HG02571 (cell line): Measurements from ENCODE around the gene HPF1.
"Not testable (repeated sequence)": the region's sequence is repeated elsewhere in the genome, so short reads cannot be mapped to it uniquely, and the experiment has no call there.

Experiments used
- ATAC-seq: cut with Tn5 transposase; IDR thresholded peaks from one replicate; pipeline ENCODE4 v1.9.1; 2021; ENCODE audit warnings: mild to moderate bottlenecking, moderate library complexity; ENCODE audit not compliant: unreplicated experiment

HPF1 gene

GRCh38 chr4:169757575-169758184, at the start of gene HPF1:
TSS of gene HPF1 (minus strand) at chr4:169757944. CDS start at chr4:169757877, 67 bp downstream.
- peak; percentile 96 for ATAC-seq

GRCh38 chr4:169806770-169807169, 49.0 kb upstream of the HPF1 start:
- not testable (repeated sequence) for ATAC-seq

GRCh38 chr4:169803413-169803812, 45.7 kb upstream of the HPF1 start:
- ATAC-seq, result no peak

- ATAC-seq, result no peak
These were observed 45.1 kb upstream of the HPF1 start for GRCh38 chr4:169802873-169803272.

- no peak for ATAC-seq
These were observed 42.8 kb upstream of the HPF1 start for GRCh38 chr4:169800541-169800940.

GRCh38 chr4:169799260-169799659, 41.5 kb upstream of the HPF1 start:
- no peak for ATAC-seq

- ATAC-seq, result no peak
These were observed 37.8 kb upstream of the HPF1 start for GRCh38 chr4:169795585-169795984.

GRCh38 chr4:169791527-169792156, 33.9 kb upstream of the HPF1 start:
- ATAC-seq, result no peak

- no peak for ATAC-seq
These were observed 33.3 kb upstream of the HPF1 start for GRCh38 chr4:169791062-169791461.

- no peak for ATAC-seq
These were observed 17.0 kb upstream of the HPF1 start for GRCh38 chr4:169774466-169775445.

GRCh38 chr4:169773889-169774288, 16.1 kb upstream of the HPF1 start:
- no peak for ATAC-seq

- ATAC-seq, result not testable (repeated sequence)
These were observed 13.9 kb upstream of the HPF1 start for GRCh38 chr4:169771556-169772080.

- ATAC-seq, result no peak
These were observed 12.7 kb upstream of the HPF1 start for GRCh38 chr4:169770416-169770815.

- ATAC-seq, result no peak
These were observed 10.6 kb upstream of the HPF1 start for GRCh38 chr4:169768385-169768784.

GRCh38 chr4:169766741-169767140, 9.0 kb upstream of the HPF1 start:
- no peak for ATAC-seq

- no peak for ATAC-seq
These were observed 8.1 kb upstream of the HPF1 start for GRCh38 chr4:169765835-169766234.

- ATAC-seq, result no peak
These were observed 4.1 kb upstream of the HPF1 start for GRCh38 chr4:169761846-169762245.

GRCh38 chr4:169758401-169758962, 738 bp upstream of the HPF1 start:
- ATAC-seq, result no peak

- no peak for ATAC-seq
These were observed 671 bp downstream of the HPF1 start for GRCh38 chr4:169756971-169757574.

- no peak for ATAC-seq
These were observed 12.5 kb downstream of the HPF1 start for GRCh38 chr4:169745291-169745690.

- no peak for ATAC-seq
These were observed 13.1 kb downstream of the HPF1 start for GRCh38 chr4:169744601-169745000.
